WTC11 (cell line): Measurements from ENCODE around the gene TTLL5. TPM values are rescaled to one million over a fixed set of nuclear protein-coding genes. Genes with fewer than 3 reads are reported as not detected.

ENCODE experiments used
- ATAC-seq: fragments of 200-7000 bp; cut with Tn5 transposase; 2 replicates; pipeline ENCODE4 v1.10.0; 2021; ENCODE audit warnings: mild to moderate bottlenecking, moderate library complexity
- CTCF ChIA-PET: fragments of 300-600 bp; sonication (Branson Sonifier 250); formaldehyde crosslinking; loops from one replicate; lab custom pipeline; 2021; ENCODE audit warnings: antibody characterized with exemption; lab: Charles Lee
- POLR2A ChIA-PET: fragments of 350-600 bp; sonication (Branson Sonifier 250); formaldehyde crosslinking; loops from one replicate; lab custom pipeline; 2021; ENCODE audit warnings: antibody characterized with exemption; lab: Charles Lee
- DNase-seq: peaks from one replicate; pipeline ENCODE4 v3.0.0; 2021; ENCODE audit warnings: low spot score
- H3K27ac Mint-ChIP-seq: 2 replicates; pipeline ENCODE4 v1.8.0; 2021; ENCODE audit warnings: mixed read lengths
- H3K27me3 Mint-ChIP-seq: 2 replicates; pipeline ENCODE4 v1.8.0; 2021; ENCODE audit warnings: low read depth, mild to moderate bottlenecking, moderate library complexity, mixed read lengths
- H3K36me3 Mint-ChIP-seq: 2 replicates; pipeline ENCODE4 v1.8.0; 2021; ENCODE audit warnings: mixed read lengths
- H3K4me1 Mint-ChIP-seq: 2 replicates; pipeline ENCODE4 v1.8.0; 2022; ENCODE audit warnings: mixed read lengths
- H3K4me3 Mint-ChIP-seq: 2 replicates; pipeline ENCODE4 v1.8.0; 2021; ENCODE audit warnings: mild to moderate bottlenecking, moderate library complexity, mixed read lengths
- H3K9me3 Mint-ChIP-seq: 2 replicates; pipeline ENCODE4 v1.8.0; 2021; ENCODE audit warnings: mixed read lengths
- ATF1 ChIP-seq: sonication (generic); formaldehyde crosslinking; IDR thresholded peaks from 2 replicates; pipeline ENCODE4 v1.8.1; 2023; ENCODE audit warnings: mild to moderate bottlenecking, moderate library complexity, missing genetic modification reagents
- IRF2 ChIP-seq: sonication (generic); formaldehyde crosslinking; IDR thresholded peaks from 2 replicates; pipeline ENCODE4 v1.8.0; 2022; ENCODE audit warnings: low read depth, missing genetic modification reagents, borderline replicate concordance
- JUN ChIP-seq: sonication (generic); formaldehyde crosslinking; IDR thresholded peaks from 2 replicates; pipeline ENCODE4 v1.8.0; 2023; ENCODE audit warnings: mild to moderate bottlenecking, missing genetic modification reagents
- NR2C2 ChIP-seq: sonication (generic); formaldehyde crosslinking; IDR thresholded peaks from 2 replicates; pipeline ENCODE4 v1.8.0; 2022; ENCODE audit warnings: mild to moderate bottlenecking, missing genetic modification reagents
- ZNF232 ChIP-seq: sonication (generic); formaldehyde crosslinking; IDR thresholded peaks from 2 replicates; pipeline ENCODE4 v1.8.0; 2022; ENCODE audit warnings: mild to moderate bottlenecking, missing genetic modification reagents
- total RNA-seq: library from RNA; stranded (reverse); gene quantifications from 3 replicates; pipeline ENCODE4 v1.2.3, GENCODE V29; 2021
- TF ChIP-seq, protein P1 (sequence below): sonication (generic); formaldehyde crosslinking; IDR thresholded peaks from 2 replicates; pipeline ENCODE4 v1.8.1; 2023; ENCODE audit warnings: mild to moderate bottlenecking, moderate library complexity, missing genetic modification reagents
- TF ChIP-seq, protein P2 (sequence below): sonication (generic); formaldehyde crosslinking; conservative IDR thresholded peaks from 2 replicates; pipeline ENCODE4 v1.8.1; 2023; ENCODE audit warnings: mild to moderate bottlenecking, low read depth, missing genetic modification reagents, moderate library complexity
- TF ChIP-seq, protein P3 (sequence below): sonication (generic); formaldehyde crosslinking; IDR thresholded peaks from 2 replicates; pipeline ENCODE4 v1.8.1; 2023; ENCODE audit warnings: mild to moderate bottlenecking, missing genetic modification reagents
- TF ChIP-seq, protein P4 (sequence below): sonication (generic); formaldehyde crosslinking; IDR thresholded peaks from 2 replicates; pipeline ENCODE4 v1.8.0; 2023; ENCODE audit warnings: missing genetic modification reagents, mild to moderate bottlenecking, borderline replicate concordance
- TF ChIP-seq, protein P5 (sequence below): sonication (generic); formaldehyde crosslinking; IDR thresholded peaks from 2 replicates; pipeline ENCODE4 v1.8.0; 2022; ENCODE audit warnings: mild to moderate bottlenecking, missing genetic modification reagents
- TF ChIP-seq, protein P6 (sequence below): fragments of 200-600 bp; IDR thresholded peaks from 2 replicates; pipeline ENCODE4 v1.8.0; 2022; ENCODE audit warnings: antibody characterized with exemption
- TF ChIP-seq, protein P7 (sequence below): sonication (generic); formaldehyde crosslinking; IDR thresholded peaks from 2 replicates; pipeline ENCODE4 v1.8.0; 2022; ENCODE audit warnings: mild to moderate bottlenecking, missing genetic modification reagents

Gene TTLL5
- total RNA-seq, 1 experiment from 2014 or later, result 39.6 TPM

DNA sequence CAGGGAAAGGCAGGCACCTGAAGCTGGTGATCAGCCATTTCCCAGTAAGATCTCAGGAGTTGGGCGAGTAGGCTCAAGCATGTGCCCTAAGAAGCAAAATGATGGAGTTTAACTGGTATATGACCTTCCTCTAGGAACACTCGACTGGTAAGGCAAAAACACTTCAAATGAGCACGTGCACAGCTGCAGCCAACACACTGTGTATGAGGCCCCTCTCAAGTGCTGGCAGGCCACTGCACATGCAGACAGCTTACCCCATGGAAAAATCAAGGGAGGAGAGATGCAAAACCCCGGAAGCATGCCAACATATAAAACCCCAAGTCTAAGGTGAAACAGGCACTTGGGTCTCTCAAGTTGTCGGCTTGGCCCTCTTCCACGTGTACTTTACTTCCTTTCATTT lies 39.2 kb downstream of the TTLL5 start (continued):
- TF ChIP-seq, protein P1, sequence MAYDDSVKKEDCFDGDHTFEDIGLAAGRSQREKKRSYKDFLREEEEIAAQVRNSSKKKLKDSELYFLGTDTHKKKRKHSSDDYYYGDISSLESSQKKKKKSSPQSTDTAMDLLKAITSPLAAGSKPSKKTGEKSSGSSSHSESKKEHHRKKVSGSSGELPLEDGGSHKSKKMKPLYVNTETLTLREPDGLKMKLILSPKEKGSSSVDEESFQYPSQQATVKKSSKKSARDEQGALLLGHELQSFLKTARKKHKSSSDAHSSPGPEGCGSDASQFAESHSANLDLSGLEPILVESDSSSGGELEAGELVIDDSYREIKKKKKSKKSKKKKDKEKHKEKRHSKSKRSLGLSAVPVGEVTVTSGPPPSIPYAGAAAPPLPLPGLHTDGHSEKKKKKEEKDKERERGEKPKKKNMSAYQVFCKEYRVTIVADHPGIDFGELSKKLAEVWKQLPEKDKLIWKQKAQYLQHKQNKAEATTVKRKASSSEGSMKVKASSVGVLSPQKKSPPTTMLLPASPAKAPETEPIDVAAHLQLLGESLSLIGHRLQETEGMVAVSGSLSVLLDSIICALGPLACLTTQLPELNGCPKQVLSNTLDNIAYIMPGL (CRISPR knock-in tag), result no peak
- no peak for TF ChIP-seq IRF2 (CRISPR knock-in tag)
- TF ChIP-seq, protein P2, sequence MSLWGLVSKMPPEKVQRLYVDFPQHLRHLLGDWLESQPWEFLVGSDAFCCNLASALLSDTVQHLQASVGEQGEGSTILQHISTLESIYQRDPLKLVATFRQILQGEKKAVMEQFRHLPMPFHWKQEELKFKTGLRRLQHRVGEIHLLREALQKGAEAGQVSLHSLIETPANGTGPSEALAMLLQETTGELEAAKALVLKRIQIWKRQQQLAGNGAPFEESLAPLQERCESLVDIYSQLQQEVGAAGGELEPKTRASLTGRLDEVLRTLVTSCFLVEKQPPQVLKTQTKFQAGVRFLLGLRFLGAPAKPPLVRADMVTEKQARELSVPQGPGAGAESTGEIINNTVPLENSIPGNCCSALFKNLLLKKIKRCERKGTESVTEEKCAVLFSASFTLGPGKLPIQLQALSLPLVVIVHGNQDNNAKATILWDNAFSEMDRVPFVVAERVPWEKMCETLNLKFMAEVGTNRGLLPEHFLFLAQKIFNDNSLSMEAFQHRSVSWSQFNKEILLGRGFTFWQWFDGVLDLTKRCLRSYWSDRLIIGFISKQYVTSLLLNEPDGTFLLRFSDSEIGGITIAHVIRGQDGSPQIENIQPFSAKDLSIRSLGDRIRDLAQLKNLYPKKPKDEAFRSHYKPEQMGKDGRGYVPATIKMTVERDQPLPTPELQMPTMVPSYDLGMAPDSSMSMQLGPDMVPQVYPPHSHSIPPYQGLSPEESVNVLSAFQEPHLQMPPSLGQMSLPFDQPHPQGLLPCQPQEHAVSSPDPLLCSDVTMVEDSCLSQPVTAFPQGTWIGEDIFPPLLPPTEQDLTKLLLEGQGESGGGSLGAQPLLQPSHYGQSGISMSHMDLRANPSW (CRISPR knock-in tag), result no peak
- TF ChIP-seq ATF1 (CRISPR knock-in tag), result no peak
- TF ChIP-seq, protein P3, sequence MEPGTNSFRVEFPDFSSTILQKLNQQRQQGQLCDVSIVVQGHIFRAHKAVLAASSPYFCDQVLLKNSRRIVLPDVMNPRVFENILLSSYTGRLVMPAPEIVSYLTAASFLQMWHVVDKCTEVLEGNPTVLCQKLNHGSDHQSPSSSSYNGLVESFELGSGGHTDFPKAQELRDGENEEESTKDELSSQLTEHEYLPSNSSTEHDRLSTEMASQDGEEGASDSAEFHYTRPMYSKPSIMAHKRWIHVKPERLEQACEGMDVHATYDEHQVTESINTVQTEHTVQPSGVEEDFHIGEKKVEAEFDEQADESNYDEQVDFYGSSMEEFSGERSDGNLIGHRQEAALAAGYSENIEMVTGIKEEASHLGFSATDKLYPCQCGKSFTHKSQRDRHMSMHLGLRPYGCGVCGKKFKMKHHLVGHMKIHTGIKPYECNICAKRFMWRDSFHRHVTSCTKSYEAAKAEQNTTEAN (CRISPR knock-in tag), result no peak
- TF ChIP-seq JUN, result no peak

DNA sequence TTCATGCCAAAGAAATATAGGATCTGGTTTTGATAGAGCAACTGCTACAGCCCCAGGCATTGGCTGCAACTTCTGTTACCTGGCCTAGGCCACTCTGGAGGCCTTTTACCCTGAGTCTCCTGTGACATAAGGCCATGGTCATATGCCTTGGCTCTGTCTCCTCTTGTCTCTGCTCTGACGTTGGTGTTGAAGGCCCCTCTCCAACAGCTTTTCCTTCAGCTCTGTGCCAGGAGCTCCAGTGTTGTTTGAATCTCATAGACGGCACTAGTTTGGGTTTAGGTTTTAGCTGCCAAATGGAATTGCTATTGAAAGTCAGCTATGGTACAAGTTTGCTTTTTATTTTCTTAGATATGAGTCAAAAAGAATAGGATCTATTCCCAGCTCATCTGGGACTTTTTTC lies 41.1 kb downstream of the TTLL5 start:
- no peak for DNase-seq
- Mint-ChIP-seq H3K4me1 (no peaks in the 10 kb centered on the region), H3K4me3 (no peak overlapping the region), H3K27ac (no peak overlapping the region), H3K27me3 (no peaks in the 10 kb centered on the region), H3K36me3 (peaks cover 34% of the 10 kb centered on the region), H3K9me3 (no peaks in the 10 kb centered on the region)
- ChIA-PET CTCF (interaction anchor here (0.6 to 1.8 kb wide), 3 partner anchors 8 to 125 kb away, joined by 3 to 5 read pairs (median 4); no protein-coding TSS in a partner anchor), POLR2A (no interaction called here)
- TF ChIP-seq IRF2 (CRISPR knock-in tag), result no peak
- TF ChIP-seq, protein P4, sequence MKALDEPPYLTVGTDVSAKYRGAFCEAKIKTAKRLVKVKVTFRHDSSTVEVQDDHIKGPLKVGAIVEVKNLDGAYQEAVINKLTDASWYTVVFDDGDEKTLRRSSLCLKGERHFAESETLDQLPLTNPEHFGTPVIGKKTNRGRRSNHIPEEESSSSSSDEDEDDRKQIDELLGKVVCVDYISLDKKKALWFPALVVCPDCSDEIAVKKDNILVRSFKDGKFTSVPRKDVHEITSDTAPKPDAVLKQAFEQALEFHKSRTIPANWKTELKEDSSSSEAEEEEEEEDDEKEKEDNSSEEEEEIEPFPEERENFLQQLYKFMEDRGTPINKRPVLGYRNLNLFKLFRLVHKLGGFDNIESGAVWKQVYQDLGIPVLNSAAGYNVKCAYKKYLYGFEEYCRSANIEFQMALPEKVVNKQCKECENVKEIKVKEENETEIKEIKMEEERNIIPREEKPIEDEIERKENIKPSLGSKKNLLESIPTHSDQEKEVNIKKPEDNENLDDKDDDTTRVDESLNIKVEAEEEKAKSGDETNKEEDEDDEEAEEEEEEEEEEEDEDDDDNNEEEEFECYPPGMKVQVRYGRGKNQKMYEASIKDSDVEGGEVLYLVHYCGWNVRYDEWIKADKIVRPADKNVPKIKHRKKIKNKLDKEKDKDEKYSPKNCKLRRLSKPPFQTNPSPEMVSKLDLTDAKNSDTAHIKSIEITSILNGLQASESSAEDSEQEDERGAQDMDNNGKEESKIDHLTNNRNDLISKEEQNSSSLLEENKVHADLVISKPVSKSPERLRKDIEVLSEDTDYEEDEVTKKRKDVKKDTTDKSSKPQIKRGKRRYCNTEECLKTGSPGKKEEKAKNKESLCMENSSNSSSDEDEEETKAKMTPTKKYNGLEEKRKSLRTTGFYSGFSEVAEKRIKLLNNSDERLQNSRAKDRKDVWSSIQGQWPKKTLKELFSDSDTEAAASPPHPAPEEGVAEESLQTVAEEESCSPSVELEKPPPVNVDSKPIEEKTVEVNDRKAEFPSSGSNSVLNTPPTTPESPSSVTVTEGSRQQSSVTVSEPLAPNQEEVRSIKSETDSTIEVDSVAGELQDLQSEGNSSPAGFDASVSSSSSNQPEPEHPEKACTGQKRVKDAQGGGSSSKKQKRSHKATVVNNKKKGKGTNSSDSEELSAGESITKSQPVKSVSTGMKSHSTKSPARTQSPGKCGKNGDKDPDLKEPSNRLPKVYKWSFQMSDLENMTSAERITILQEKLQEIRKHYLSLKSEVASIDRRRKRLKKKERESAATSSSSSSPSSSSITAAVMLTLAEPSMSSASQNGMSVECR, result no peak
- TF ChIP-seq, protein P3 (CRISPR knock-in tag), result no peak
- TF ChIP-seq, protein P5, sequence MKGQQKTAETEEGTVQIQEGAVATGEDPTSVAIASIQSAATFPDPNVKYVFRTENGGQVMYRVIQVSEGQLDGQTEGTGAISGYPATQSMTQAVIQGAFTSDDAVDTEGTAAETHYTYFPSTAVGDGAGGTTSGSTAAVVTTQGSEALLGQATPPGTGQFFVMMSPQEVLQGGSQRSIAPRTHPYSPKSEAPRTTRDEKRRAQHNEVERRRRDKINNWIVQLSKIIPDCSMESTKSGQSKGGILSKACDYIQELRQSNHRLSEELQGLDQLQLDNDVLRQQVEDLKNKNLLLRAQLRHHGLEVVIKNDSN (CRISPR knock-in tag), result no peak
- TF ChIP-seq, protein P6, sequence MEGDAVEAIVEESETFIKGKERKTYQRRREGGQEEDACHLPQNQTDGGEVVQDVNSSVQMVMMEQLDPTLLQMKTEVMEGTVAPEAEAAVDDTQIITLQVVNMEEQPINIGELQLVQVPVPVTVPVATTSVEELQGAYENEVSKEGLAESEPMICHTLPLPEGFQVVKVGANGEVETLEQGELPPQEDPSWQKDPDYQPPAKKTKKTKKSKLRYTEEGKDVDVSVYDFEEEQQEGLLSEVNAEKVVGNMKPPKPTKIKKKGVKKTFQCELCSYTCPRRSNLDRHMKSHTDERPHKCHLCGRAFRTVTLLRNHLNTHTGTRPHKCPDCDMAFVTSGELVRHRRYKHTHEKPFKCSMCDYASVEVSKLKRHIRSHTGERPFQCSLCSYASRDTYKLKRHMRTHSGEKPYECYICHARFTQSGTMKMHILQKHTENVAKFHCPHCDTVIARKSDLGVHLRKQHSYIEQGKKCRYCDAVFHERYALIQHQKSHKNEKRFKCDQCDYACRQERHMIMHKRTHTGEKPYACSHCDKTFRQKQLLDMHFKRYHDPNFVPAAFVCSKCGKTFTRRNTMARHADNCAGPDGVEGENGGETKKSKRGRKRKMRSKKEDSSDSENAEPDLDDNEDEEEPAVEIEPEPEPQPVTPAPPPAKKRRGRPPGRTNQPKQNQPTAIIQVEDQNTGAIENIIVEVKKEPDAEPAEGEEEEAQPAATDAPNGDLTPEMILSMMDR, result no peak
- no peak for TF ChIP-seq NR2C2 (CRISPR knock-in tag)
- TF ChIP-seq, protein P7, sequence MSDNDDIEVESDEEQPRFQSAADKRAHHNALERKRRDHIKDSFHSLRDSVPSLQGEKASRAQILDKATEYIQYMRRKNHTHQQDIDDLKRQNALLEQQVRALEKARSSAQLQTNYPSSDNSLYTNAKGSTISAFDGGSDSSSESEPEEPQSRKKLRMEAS, result no peak
- no peak for TF ChIP-seq ZNF232 (CRISPR knock-in tag)
- ATAC-seq, result no peak
